Thyroid gland (tissue), 4 donors: ENCODE measurements around the gene ASPRV1. TPM values are rescaled to one million over a fixed set of nuclear protein-coding genes. Genes with fewer than 3 reads are reported as not detected.

Experiments
- DNase-seq, 2 donors: peaks; one replicate each; pipeline ENCODE4 v3.0.0-alpha.2; 2019
- H3K27ac ChIP-seq, 3 donors: fragments of 200-600 bp; sonication (generic); 1 replicate in 2 of 3; 2 replicates in 1 of 3; pipeline ENCODE4 v1.5.1; 2016 to 2019; ENCODE audit warnings: mild to moderate bottlenecking in 1 of 3, moderate library complexity in 1 of 3
- H3K27me3 ChIP-seq: fragments of 200-600 bp; sonication (generic); one replicate; pipeline ENCODE4 v1.5.1; 2019
- H3K36me3 ChIP-seq, 2 donors: fragments of 200-600 bp; sonication (generic); one replicate each; pipeline ENCODE4 v1.5.1; 2016 to 2019
- H3K4me1 ChIP-seq, 2 donors: fragments of 200-600 bp; sonication (generic); one replicate each; pipeline ENCODE4 v1.5.1; 2017 to 2019
- H3K4me3 ChIP-seq, 3 donors: fragments of 200-600 bp; sonication (generic); replicated peaks in 1 of 3; 1 replicate in 2 of 3; 2 replicates in 1 of 3; pipeline ENCODE4 v1.5.1; 2016; ENCODE audit warnings: mild to moderate bottlenecking in 1 of 3
- H3K9me3 ChIP-seq: fragments of 200-600 bp; sonication (generic); one replicate; pipeline ENCODE4 v1.5.1; 2017
- POLR2A ChIP-seq, 2 donors: fragments of 450-650 bp; IDR thresholded peaks; one replicate each; pipeline ENCODE4 v1.6.1; 2017; ENCODE audit warnings: antibody characterized with exemption in 2 of 2, mild to moderate bottlenecking in 2 of 2, moderate library complexity in 1 of 2
- WGBS, 2 donors: methylation state at CpG; one replicate each; pipeline ENCODE4 v1.1.5; 2017; 5-methylcytosine and 5-hydroxymethylcytosine counted together
- intact Hi-C: fragments of 100-400 bp; cut with DNase I; formaldehyde crosslinking; loops from one replicate; pipeline ENCODE4 v1.15.1; 2023
- total RNA-seq, 4 donors: library from RNA; depleted of rRNA; stranded (reverse); fragments of >200 nt; gene quantifications; one replicate each; pipeline ENCODE4 v1.2.3, GENCODE V29; 2016
- TF ChIP-seq, protein P1 (sequence below), 6 experiments: fragments of 200-600 bp in 3 of 6; fragments of 450-650 bp in 3 of 6; sonication (generic) in 3 of 6; IDR thresholded peaks; one replicate each; pipeline ENCODE4 v1.5.1; 2016 to 2019; ENCODE audit warnings: antibody characterized with exemption in 6 of 6, mild to moderate bottlenecking in 2 of 6, inconsistent platforms in 1 of 6, moderate library complexity in 1 of 6

ASPRV1 gene
- total RNA-seq, 4 donors from 2014 or later: 0.89 to 2.0 (median 1.5) TPM

DNA sequence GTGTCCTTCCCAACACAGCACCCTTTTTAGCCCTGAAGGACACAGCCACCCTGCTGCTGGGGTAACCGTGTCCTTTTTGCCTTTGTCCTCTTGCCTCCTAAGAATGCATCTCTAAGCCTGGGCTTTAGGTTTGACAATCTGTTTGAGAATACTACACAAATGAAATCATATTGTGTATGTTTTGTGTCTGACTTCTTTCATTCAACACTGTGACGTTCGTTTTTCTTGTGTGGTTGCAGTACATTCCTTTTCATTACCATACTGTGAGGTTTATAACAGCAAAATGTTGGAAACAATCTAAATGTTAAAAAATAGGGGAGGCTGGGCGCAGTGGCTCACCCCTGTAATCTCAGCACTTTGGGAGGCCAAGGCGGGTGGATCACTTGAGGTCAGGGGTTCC lies 11.2 kb downstream of the ASPRV1 start:
- no peaks in the 10 kb centered on the region for H3K9me3 ChIP-seq
- H3K36me3 ChIP-seq: no peaks in the 10 kb centered on the region
- TF ChIP-seq, protein P1, sequence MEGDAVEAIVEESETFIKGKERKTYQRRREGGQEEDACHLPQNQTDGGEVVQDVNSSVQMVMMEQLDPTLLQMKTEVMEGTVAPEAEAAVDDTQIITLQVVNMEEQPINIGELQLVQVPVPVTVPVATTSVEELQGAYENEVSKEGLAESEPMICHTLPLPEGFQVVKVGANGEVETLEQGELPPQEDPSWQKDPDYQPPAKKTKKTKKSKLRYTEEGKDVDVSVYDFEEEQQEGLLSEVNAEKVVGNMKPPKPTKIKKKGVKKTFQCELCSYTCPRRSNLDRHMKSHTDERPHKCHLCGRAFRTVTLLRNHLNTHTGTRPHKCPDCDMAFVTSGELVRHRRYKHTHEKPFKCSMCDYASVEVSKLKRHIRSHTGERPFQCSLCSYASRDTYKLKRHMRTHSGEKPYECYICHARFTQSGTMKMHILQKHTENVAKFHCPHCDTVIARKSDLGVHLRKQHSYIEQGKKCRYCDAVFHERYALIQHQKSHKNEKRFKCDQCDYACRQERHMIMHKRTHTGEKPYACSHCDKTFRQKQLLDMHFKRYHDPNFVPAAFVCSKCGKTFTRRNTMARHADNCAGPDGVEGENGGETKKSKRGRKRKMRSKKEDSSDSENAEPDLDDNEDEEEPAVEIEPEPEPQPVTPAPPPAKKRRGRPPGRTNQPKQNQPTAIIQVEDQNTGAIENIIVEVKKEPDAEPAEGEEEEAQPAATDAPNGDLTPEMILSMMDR (IDR thresholded peaks at IDR 0.05): no peak
- TF ChIP-seq POLR2A (IDR thresholded peaks at IDR 0.05): no peak
- H3K27me3 ChIP-seq: no peaks in the 10 kb centered on the region
- intact Hi-C loops: no loop called here
- WGBS, 2 donors: 80% methylated on average over 5 of the region's 5 CpGs
- no peaks in the 10 kb centered on the region for H3K4me1 ChIP-seq
- no peak overlapping the region for H3K4me3 ChIP-seq
- H3K27ac ChIP-seq: no peak overlapping the region
- no peak for DNase-seq

DNA sequence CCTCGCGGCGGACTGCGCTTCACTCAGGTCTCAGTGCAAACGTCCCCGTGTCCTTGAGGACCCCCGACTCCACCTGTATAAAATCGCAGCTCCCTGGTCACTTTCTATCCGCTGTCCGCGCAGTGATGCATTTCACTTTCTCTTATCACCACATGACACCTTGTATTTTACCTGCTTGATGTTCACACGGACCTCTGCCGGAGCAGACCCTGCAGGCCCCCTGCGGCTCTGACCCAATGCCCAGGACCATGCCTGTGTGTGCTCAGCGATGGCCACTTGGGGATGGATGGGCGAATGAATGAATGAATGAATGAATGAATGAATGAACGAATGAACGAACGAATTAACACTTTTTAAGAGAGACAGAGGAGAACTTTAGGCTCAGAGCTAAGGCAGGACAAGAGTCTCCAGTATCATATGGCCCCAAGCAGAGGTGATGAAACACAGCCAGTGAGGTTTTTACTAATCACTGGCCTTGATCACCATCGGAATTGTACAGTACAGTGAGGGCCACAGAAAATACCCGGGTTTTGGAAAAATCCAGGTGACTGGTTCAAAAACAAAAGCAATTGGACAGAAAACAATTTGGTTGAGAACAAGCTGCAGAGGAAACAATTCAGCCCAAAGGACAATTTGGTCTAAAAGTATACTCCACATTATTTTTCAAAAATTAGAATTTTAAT lies 12.3 kb downstream of the ASPRV1 start:
- no peaks in the 10 kb centered on the region for H3K4me1 ChIP-seq
- H3K4me3 ChIP-seq: no peak overlapping the region
- no peaks in the 10 kb centered on the region for H3K27me3 ChIP-seq
- intact Hi-C loops: no loop called here
- no peak for DNase-seq
- H3K36me3 ChIP-seq: no peaks in the 10 kb centered on the region
- no peak overlapping the region for H3K27ac ChIP-seq
- WGBS, 2 donors: 62 to 76% methylated on average over 21 of the region's 21 CpGs
- TF ChIP-seq, protein P1 (IDR thresholded peaks at IDR 0.05): no peak
- TF ChIP-seq POLR2A (IDR thresholded peaks at IDR 0.05): no peak
- H3K9me3 ChIP-seq: no peaks in the 10 kb centered on the region

DNA sequence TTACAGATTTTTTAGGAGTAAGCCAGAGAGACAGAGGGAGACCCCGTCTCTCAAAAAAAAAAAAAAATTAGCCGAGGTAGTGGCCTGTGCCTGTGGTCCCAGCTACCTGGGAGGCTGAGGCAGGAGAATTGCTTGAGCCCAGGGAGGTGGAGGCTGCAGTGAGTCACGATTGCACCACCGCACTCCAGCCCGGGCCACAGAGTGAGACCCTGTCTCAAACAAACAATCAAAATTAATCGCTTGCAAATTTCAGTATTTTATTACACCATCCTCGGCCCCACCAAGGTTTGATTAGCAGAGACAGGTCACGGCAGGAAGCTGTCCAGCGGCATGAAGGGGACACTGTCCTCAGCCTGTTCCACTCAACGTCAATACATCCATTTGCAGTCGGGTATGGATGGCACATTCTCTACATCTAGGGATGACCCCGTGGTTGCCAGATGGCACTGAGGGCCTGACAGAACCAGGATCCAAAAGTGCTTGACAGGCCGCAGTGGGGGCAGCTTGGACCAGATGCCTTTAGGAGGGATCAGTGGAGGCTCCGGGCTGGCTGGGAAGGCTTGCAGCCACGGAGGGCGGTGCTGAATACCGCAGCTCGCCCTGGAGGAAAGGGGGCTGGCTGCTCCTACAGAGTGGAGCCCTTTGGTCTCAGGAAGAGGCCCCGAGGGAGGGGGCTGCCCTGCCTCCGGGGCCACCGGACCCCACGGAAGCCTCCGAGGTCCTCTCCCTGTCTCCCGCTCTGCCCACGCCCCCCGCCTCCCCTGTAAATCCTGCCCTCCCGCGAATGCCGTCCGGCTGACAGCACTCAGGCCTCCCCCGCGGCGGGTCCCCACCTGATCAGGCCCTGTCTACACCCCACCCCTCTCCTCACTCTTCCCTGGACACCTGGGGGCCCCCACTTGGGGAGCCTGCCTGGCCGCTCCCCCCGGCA lies 13.1 kb downstream of the ASPRV1 start:
- H3K4me1 ChIP-seq: no peaks in the 10 kb centered on the region
- no peak overlapping the region for H3K27ac ChIP-seq
- no peak for DNase-seq
- no peaks in the 10 kb centered on the region for H3K9me3 ChIP-seq
- intact Hi-C loops: no loop called here
- no peak for TF ChIP-seq POLR2A (IDR thresholded peaks at IDR 0.05)
- WGBS, 2 donors: 50% methylated on average over 29 to 33 of the region's 35 CpGs
- H3K36me3 ChIP-seq: no peaks in the 10 kb centered on the region
- H3K27me3 ChIP-seq: no peaks in the 10 kb centered on the region
- H3K4me3 ChIP-seq: no peak overlapping the region

DNA sequence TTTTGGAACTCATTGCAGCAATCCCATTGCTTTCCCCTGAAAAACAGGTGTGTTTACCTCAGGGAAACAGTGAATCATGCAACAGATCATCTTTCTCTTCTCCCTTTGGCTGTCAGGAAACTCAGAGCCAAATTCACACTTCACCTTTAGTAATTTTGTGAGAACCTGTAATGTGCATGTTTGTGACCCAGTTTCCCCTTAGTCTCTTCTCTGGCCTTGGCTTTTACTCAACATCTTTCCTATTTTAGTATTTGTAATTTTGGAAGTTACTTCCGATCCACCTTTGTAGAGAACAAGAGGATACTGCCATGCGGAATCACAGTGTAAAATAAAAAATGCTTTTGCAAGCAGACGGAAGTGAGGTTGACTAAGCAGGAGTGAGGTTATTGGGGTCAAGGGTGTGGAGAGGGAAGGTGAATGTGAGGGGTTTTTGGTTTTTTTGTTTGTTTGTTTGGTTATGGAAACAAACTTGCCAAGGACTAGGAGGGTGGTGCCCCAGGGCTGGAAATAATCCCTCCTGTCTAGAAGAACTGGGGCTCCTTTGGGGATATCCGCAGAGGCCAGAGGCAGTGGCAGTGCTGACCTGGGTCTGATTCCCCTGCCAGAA lies 14.0 kb downstream of the ASPRV1 start:
- Histone ChIP-seq H3K4me3 (no peak overlapping the region), H3K9me3 (no peaks in the 10 kb centered on the region), H3K4me1 (no peaks in the 10 kb centered on the region), H3K36me3 (peaks cover 0 to 2% of the 10 kb centered on the region in 2 donors), H3K27me3 (no peaks in the 10 kb centered on the region), H3K27ac (no peak overlapping the region)
- DNase-seq: no peak
- 96 to 97% methylated on average over 4 of the region's 4 CpGs for WGBS, 2 donors
- TF ChIP-seq POLR2A (IDR thresholded peaks at IDR 0.05): no peak
- TF ChIP-seq, protein P1 (IDR thresholded peaks at IDR 0.05): no peak
- intact Hi-C loops: no loop called here

DNA sequence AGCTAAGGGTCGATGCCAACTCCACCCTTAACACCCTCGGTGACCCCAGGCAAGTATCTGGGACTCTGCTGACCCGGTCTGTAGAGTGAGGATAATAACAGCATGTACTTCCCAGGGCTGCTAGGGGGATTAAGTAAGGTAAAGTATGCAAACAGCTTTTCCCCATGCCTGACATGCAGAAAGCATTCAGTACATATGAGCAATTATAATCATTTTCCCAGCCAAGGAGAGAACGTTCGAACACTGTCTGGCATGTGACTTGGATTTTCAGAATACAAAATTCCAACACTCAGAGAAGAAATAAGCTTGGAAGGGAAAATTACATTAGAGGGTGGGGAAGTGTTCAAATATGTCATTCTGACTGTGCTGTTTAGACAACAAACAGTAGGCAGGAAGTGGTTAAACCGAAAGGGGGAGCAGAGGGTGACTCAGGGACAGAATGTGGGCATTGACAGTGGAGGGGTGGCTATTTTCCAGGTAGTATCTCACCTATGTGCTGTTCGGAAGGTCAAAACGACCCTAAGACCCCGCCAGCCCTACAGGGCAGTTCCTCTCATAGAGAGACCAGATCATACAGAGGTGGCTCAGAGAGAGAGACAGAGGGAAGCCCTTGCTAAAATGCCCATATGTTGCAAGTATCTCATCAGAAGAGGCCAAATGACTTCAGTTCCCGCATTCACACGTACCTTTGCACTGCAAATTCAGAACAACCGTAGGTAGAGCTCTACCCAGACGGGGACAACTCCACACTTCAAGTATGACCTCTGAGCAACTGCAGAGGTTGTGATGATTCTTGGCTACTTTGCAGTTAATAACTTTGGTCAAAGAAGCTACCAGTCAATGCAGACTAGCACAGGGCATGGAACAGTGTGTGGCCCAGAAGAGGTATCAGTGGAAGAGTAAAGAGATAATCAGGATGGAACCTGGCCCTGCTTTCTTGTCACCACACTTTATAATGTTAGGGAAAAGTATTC lies 14.8 kb downstream of the ASPRV1 start:
- no peak overlapping the region for H3K4me3 ChIP-seq
- DNase-seq: no peak
- H3K27me3 ChIP-seq: no peaks in the 10 kb centered on the region
- no peak for TF ChIP-seq POLR2A (IDR thresholded peaks at IDR 0.05)
- TF ChIP-seq, protein P1 (IDR thresholded peaks at IDR 0.05): no peak
- no peaks in the 10 kb centered on the region for H3K9me3 ChIP-seq
- H3K4me1 ChIP-seq: no peaks in the 10 kb centered on the region
- 74 to 80% methylated on average over 13 of the region's 13 CpGs for WGBS, 2 donors
- H3K36me3 ChIP-seq: peaks cover 0 to 8% of the 10 kb centered on the region in 2 donors
- intact Hi-C loops: no loop called here
- H3K27ac ChIP-seq: no peak overlapping the region
